Fibroblast of upper back skin (primary cell): ENCODE data around the gene GDPGP1.
"Not testable (repeated sequence)": the region's sequence is repeated elsewhere in the genome, so short reads cannot be mapped to it uniquely, and the experiment has no call there.

Experiments
- DNase-seq: peaks from one replicate; pipeline ENCODE4 v3.0.0-alpha.2; 2013

GDPGP1 gene

GRCh38 chr15:90264671-90265070 is 30.7 kb downstream of the GDPGP1 start:
- no peak for DNase-seq

GRCh38 chr15:90265271-90266060 is 31.5 kb downstream of the GDPGP1 start, which contains the start of gene NGRN:
Gene NGRN, plus strand, starts transcription at chr15:90265672. Its CDS starts 41 bp downstream, at chr15:90265713.
- DNase-seq: peak; percentile 87

- peak; percentile 29 for DNase-seq
Measured at GRCh38 chr15:90266061-90266431, 32.0 kb downstream of the GDPGP1 start.

GRCh38 chr15:90266485-90266884 is 32.5 kb downstream of the GDPGP1 start:
- DNase-seq: peak; percentile 23

- DNase-seq: no peak
Measured at GRCh38 chr15:90268415-90268814, 34.4 kb downstream of the GDPGP1 start.

- DNase-seq: no peak
Measured at GRCh38 chr15:90270502-90271150, 36.6 kb downstream of the GDPGP1 start.

GRCh38 chr15:90271459-90272166 is 37.6 kb downstream of the GDPGP1 start:
- no peak for DNase-seq

- not testable (repeated sequence) for DNase-seq
Measured at GRCh38 chr15:90278467-90278866, 44.5 kb downstream of the GDPGP1 start.

- not testable (repeated sequence) for DNase-seq
Measured at GRCh38 chr15:90280743-90281142, 46.7 kb downstream of the GDPGP1 start.

- not testable (repeated sequence) for DNase-seq
Measured at GRCh38 chr15:90281637-90282036, 47.6 kb downstream of the GDPGP1 start.

- DNase-seq: peak; percentile 38
Measured at GRCh38 chr15:90286678-90287077, 52.7 kb downstream of the GDPGP1 start.

- DNase-seq: no peak
Measured at GRCh38 chr15:90287101-90287500, 53.1 kb downstream of the GDPGP1 start.

GRCh38 chr15:90287946-90288345 is 53.9 kb downstream of the GDPGP1 start:
- no peak for DNase-seq

- DNase-seq: peak; percentile 4
Measured at GRCh38 chr15:90291679-90292356, 57.8 kb downstream of the GDPGP1 start.

- DNase-seq: peak; percentile 34
Measured at GRCh38 chr15:90293040-90293810, 59.2 kb downstream of the GDPGP1 start.

GRCh38 chr15:90294159-90294558 is 60.1 kb downstream of the GDPGP1 start:
- no peak for DNase-seq

GRCh38 chr15:90294601-90295269 is 60.7 kb downstream of the GDPGP1 start:
- no peak for DNase-seq

- DNase-seq: no peak
Measured at GRCh38 chr15:90295270-90295648, 61.2 kb downstream of the GDPGP1 start.
